ENCODE measurements around the gene FAM120A. TPM values are rescaled to one million over a fixed set of nuclear protein-coding genes. Genes with fewer than 3 reads are reported as not detected.

FAM120A gene
- total RNA-seq, 1 experiment from 2014 or later: 98.2 TPM

DNA sequence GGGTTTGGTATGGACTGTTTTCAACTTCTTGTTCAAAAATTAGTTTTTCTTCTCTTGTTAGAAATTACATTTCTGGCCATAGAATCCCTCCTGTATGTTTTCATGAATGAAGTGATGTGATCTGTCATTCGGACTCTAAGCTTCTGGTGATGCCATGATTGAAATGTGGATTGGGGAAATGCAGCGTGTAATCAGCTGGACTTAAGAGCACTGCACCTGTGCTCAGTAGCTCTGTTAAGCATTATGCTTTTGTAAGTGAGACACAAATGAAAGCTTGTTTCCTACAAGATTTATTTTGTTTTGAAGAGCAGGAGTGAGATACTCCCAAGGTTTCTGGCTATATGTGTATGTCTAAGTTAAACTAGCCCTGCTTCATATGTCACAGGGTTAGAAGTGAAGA is 25.9 kb downstream of the FAM120A start:
- H3K9me3 Mint-ChIP-seq (ENCODE audit: low read depth, unreplicated experiment): no peaks in the 10 kb centered on the region
- no peak overlapping the region for H3K27ac Mint-ChIP-seq (ENCODE audit: unreplicated experiment)
- peaks cover 25% of the 10 kb centered on the region for H3K36me3 Mint-ChIP-seq (ENCODE audit: insufficient read depth, unreplicated experiment)
- peaks cover 8% of the 10 kb centered on the region for H3K4me1 Mint-ChIP-seq (ENCODE audit: low read depth, unreplicated experiment)
- CTCF ChIA-PET: no interaction called here
- intact Hi-C loops (cut with micrococcal nuclease; ENCODE audit: unreplicated experiment): no loop called here
- no peak for DNase-seq
- no TSS peak for BruUV-seq (replicated peaks)
- TF ChIP-seq, protein P1, sequence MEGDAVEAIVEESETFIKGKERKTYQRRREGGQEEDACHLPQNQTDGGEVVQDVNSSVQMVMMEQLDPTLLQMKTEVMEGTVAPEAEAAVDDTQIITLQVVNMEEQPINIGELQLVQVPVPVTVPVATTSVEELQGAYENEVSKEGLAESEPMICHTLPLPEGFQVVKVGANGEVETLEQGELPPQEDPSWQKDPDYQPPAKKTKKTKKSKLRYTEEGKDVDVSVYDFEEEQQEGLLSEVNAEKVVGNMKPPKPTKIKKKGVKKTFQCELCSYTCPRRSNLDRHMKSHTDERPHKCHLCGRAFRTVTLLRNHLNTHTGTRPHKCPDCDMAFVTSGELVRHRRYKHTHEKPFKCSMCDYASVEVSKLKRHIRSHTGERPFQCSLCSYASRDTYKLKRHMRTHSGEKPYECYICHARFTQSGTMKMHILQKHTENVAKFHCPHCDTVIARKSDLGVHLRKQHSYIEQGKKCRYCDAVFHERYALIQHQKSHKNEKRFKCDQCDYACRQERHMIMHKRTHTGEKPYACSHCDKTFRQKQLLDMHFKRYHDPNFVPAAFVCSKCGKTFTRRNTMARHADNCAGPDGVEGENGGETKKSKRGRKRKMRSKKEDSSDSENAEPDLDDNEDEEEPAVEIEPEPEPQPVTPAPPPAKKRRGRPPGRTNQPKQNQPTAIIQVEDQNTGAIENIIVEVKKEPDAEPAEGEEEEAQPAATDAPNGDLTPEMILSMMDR (IDR thresholded peaks at IDR 0.05; ENCODE audit: unreplicated experiment): no peak
- no peak overlapping the region for H3K4me3 Mint-ChIP-seq (ENCODE audit: low read depth, unreplicated experiment)
- no peaks in the 10 kb centered on the region for H3K27me3 Mint-ChIP-seq (ENCODE audit: unreplicated experiment)

DNA sequence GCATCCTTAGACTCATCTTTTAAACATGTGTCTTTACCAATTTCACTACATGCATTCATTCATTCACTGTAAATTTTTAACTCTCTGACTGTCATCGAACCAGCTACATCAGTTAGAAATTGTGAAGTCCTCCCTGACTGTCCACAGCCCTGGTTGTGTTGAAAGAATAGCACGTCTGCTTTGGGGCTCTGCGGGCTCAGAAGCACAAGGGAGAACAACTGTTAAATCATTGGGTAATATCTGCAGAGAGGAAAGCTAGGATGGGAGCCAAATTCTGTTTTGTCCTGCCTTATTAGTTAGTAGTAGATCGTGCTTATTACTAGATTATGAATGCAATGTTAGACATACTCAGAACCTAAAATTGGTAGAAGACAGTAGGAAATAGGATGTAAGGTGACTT is 28.2 kb downstream of the FAM120A start:
- H3K36me3 Mint-ChIP-seq (ENCODE audit: insufficient read depth, unreplicated experiment): peaks cover 25% of the 10 kb centered on the region
- intact Hi-C loops (cut with micrococcal nuclease; ENCODE audit: unreplicated experiment): no loop called here
- no peak overlapping the region for H3K4me3 Mint-ChIP-seq (ENCODE audit: low read depth, unreplicated experiment)
- H3K27me3 Mint-ChIP-seq (ENCODE audit: unreplicated experiment): no peaks in the 10 kb centered on the region
- H3K4me1 Mint-ChIP-seq (ENCODE audit: low read depth, unreplicated experiment): peaks cover 8% of the 10 kb centered on the region
- TF ChIP-seq, protein P1 (IDR thresholded peaks at IDR 0.05; ENCODE audit: unreplicated experiment): no peak
- no TSS peak for BruUV-seq (replicated peaks)
- CTCF ChIA-PET: no interaction called here
- H3K9me3 Mint-ChIP-seq (ENCODE audit: low read depth, unreplicated experiment): no peaks in the 10 kb centered on the region
- DNase-seq: no peak
- no peak overlapping the region for H3K27ac Mint-ChIP-seq (ENCODE audit: unreplicated experiment)

DNA sequence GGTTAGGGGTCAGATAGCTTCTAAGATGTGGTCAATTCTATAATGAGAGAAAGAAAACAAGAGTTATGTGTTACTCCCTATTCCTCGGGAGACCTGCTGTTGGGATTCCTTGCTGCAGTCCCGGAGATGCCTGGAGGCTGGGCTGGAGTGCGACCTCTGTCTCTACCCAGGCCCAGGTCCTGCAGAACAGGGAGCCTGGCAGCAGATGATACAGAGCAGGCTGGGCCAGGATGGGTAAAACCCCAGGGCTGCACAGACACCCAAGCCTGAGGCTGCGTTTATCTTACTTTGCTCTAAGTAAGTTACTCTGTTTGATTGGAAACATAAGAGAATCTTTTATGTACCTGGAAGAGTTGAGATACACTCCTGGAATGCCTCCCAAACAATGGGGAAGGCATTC is 28.8 kb downstream of the FAM120A start:
- Mint-ChIP-seq H3K4me3 (ENCODE audit: low read depth, unreplicated experiment) (no peak overlapping the region), H3K4me1 (ENCODE audit: low read depth, unreplicated experiment) (peaks cover 8% of the 10 kb centered on the region), H3K36me3 (ENCODE audit: insufficient read depth, unreplicated experiment) (peaks cover 22% of the 10 kb centered on the region), H3K9me3 (ENCODE audit: low read depth, unreplicated experiment) (no peaks in the 10 kb centered on the region), H3K27ac (ENCODE audit: unreplicated experiment) (no peak overlapping the region), H3K27me3 (ENCODE audit: unreplicated experiment) (no peaks in the 10 kb centered on the region)
- no TSS peak for BruUV-seq (replicated peaks)
- TF ChIP-seq, protein P1 (IDR thresholded peaks at IDR 0.05; ENCODE audit: unreplicated experiment): no peak
- intact Hi-C loops (cut with micrococcal nuclease; ENCODE audit: unreplicated experiment): no loop called here
- CTCF ChIA-PET: no interaction called here
- DNase-seq: no peak

DNA sequence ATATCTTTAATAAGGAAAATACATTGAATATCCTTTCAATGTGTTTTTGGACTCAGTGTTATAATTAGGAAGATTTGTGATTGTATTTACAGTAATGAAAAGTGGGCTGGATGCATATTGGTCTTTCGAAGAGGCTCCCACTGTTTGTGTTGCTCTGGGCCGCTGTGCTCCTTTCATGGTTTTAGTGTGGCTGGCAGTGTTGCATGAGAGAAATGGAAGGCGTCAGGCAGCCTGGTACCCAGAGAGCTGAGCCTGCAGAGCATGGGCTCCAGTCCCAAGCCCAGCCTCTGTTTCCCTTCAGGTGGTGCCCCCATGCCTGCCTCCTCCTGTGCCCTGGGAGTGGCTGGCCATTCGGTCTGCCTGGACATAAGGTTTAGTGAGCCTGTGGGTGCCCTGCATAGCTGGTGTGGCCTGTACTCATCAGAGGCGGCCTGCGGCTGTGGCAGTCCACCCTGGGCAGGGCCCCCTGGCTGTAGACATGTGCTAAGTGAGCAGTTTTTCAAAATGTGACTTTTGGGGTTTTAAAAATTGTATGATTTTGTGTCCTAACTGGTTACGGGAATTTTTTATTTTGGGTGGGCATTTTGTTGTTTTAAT is 29.3 kb downstream of the FAM120A start:
- Mint-ChIP-seq H3K27me3 (ENCODE audit: unreplicated experiment) (no peaks in the 10 kb centered on the region), H3K4me3 (ENCODE audit: low read depth, unreplicated experiment) (no peak overlapping the region), H3K4me1 (ENCODE audit: low read depth, unreplicated experiment) (peaks cover 8% of the 10 kb centered on the region), H3K27ac (ENCODE audit: unreplicated experiment) (no peak overlapping the region), H3K36me3 (ENCODE audit: insufficient read depth, unreplicated experiment) (peaks cover 22% of the 10 kb centered on the region), H3K9me3 (ENCODE audit: low read depth, unreplicated experiment) (no peaks in the 10 kb centered on the region)
- TF ChIP-seq, protein P1 (IDR thresholded peaks at IDR 0.05; ENCODE audit: unreplicated experiment): no peak
- intact Hi-C loops (cut with micrococcal nuclease; ENCODE audit: unreplicated experiment): no loop called here
- CTCF ChIA-PET: no interaction called here
- DNase-seq: no peak
- BruUV-seq (replicated peaks): no TSS peak
